ENCODE results near the gene CNKSR2. TPM values are rescaled to one million over a fixed set of nuclear protein-coding genes. Genes with fewer than 3 reads are reported as not detected.

The CNKSR2 gene
- total and polyA plus RNA-seq, 10 of the 15 experiments (the other 5 are each of a cell fraction or from before 2014, with no cell fraction given): 0.02 to 0.69 (median 0.18) TPM; not detected in 4

DNA sequence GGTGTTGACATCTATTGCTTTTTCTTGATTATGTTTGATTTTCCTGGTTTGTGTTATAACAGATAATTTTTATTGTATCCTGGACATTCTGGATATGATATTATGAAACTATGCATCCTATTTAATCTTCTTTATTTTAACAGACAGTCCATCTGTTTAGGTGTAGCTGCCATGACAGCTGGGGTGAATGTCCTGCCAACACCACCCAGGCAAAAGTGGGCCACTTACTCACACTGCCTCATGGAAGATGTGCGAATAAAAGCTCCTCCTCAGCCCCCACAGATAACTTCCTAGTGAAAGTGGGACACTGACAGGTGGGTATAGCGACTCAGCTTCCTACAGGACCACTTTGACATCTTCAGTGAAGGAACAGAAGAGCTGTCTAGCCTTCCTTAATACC, 18.4 kb upstream of the CNKSR2 start:
- ChIA-PET RAD21 (ENCODE audit: unreplicated experiment) (interaction anchor here (5.6 kb wide), 1 partner anchor 826 kb away, joined by 38 read pairs; no protein-coding TSS in a partner anchor), CTCF (interaction anchor here (0.6 to 3.4 kb wide), 9 partner anchors 8 to 826 kb away, joined by 3 to 41 read pairs (median 3); no protein-coding TSS in a partner anchor), SMC1A (ENCODE audit: uncharacterized antibody, unreplicated experiment) (interaction anchor here (0.7 to 3.4 kb wide), 4 partner anchors 9 to 825 kb away, joined by 3 to 24 read pairs (median 3); no protein-coding TSS in a partner anchor), POLR2A (no interaction called here)
- WGBS (ENCODE audit: insufficient coverage, insufficient replicate concordance, low lambda C conversion rate, missing lambda C conversion rate): 3% methylated on average over 2 of the region's 2 CpGs
- no peaks in the 10 kb centered on the region for H3K27me3 ChIP-seq (replicated peaks in 1 of 2; ENCODE audit: control insufficient read depth in 2 of 2, insufficient read depth in 2 of 2, low read length in 1 of 2)
- H4K20me1 ChIP-seq (ENCODE audit: control insufficient read depth, insufficient read depth): no peaks in the 10 kb centered on the region
- ATAC-seq: no peak
- no peak overlapping the region for H3K4me2 ChIP-seq (ENCODE audit: control insufficient read depth, insufficient read depth)
- H3K9ac ChIP-seq (ENCODE audit: control insufficient read depth, insufficient read depth, low read length): no peak overlapping the region
- H3K27ac ChIP-seq (ENCODE audit: control insufficient read depth, insufficient read depth): no peak overlapping the region
- intact Hi-C loops (cut with micrococcal nuclease; ENCODE audit: unreplicated experiment): loop anchor here (10.0 kb wide), 1 partner anchor 831 kb away; no protein-coding TSS in a partner anchor
- no peak for TF ChIP-seq HDAC2 (IDR thresholded peaks at IDR 0.05)
- TF ChIP-seq SP1 (IDR thresholded peaks at IDR 0.05; ENCODE audit: low read depth, low read length): no peak
- TF ChIP-seq ETV6 (conservative IDR thresholded peaks at IDR 0.05 in 1 of 2, IDR thresholded peaks at IDR 0.05 in 1 of 2; ENCODE audit: borderline replicate concordance in 1 of 2, low read depth in 1 of 2): no peak
- TF ChIP-seq MYB (IDR thresholded peaks at IDR 0.05; ENCODE audit: borderline replicate concordance, low read depth, low read length): no peak
- TF ChIP-seq CHD2 (IDR thresholded peaks at IDR 0.05; ENCODE audit: borderline replicate concordance, low read depth, low read length): no peak
- TF ChIP-seq, protein P1, sequence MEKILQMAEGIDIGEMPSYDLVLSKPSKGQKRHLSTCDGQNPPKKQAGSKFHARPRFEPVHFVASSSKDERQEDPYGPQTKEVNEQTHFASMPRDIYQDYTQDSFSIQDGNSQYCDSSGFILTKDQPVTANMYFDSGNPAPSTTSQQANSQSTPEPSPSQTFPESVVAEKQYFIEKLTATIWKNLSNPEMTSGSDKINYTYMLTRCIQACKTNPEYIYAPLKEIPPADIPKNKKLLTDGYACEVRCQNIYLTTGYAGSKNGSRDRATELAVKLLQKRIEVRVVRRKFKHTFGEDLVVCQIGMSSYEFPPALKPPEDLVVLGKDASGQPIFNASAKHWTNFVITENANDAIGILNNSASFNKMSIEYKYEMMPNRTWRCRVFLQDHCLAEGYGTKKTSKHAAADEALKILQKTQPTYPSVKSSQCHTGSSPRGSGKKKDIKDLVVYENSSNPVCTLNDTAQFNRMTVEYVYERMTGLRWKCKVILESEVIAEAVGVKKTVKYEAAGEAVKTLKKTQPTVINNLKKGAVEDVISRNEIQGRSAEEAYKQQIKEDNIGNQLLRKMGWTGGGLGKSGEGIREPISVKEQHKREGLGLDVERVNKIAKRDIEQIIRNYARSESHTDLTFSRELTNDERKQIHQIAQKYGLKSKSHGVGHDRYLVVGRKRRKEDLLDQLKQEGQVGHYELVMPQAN (conservative IDR thresholded peaks at IDR 0.05): no peak
- no peak for TF ChIP-seq FOS (IDR thresholded peaks at IDR 0.05; ENCODE audit: borderline replicate concordance, extremely low read depth, insufficient read length)
- TF ChIP-seq EZH2 (IDR thresholded peaks at IDR 0.05; ENCODE audit: borderline replicate concordance, control insufficient read depth, low read depth, low read length): no peak
- TF ChIP-seq, protein P2, sequence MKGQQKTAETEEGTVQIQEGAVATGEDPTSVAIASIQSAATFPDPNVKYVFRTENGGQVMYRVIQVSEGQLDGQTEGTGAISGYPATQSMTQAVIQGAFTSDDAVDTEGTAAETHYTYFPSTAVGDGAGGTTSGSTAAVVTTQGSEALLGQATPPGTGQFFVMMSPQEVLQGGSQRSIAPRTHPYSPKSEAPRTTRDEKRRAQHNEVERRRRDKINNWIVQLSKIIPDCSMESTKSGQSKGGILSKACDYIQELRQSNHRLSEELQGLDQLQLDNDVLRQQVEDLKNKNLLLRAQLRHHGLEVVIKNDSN (IDR thresholded peaks at IDR 0.05; ENCODE audit: borderline replicate concordance, extremely low read length, insufficient read depth, low read depth, low read length): no peak
- TF ChIP-seq TCF12 (IDR thresholded peaks at IDR 0.05; ENCODE audit: low read depth, low read length): no peak
- no peak for TF ChIP-seq NBN (IDR thresholded peaks at IDR 0.05)
- TF ChIP-seq RAD51 (IDR thresholded peaks at IDR 0.05): no peak
- TF ChIP-seq NFXL1 (IDR thresholded peaks at IDR 0.05; ENCODE audit: borderline replicate concordance): no peak
- H2AFZ ChIP-seq (ENCODE audit: control insufficient read depth, low read depth, low read length): no peak overlapping the region
- H3K36me3 ChIP-seq (ENCODE audit: control insufficient read depth in 2 of 2, insufficient read depth in 2 of 2, low read length in 1 of 2): no peaks in the 10 kb centered on the region
- H3K79me2 ChIP-seq (ENCODE audit: control insufficient read depth, insufficient read depth, low read length): no peaks in the 10 kb centered on the region
- BruUV-seq (replicated peaks): no TSS peak
- no peak for FAIRE-seq
- in situ Hi-C loops (cut with MboI): no loop called here
- H3K9me3 ChIP-seq (replicated peaks; ENCODE audit: control insufficient read depth, insufficient read depth, low read length): no peaks in the 10 kb centered on the region
- H3K4me1 ChIP-seq (ENCODE audit: control insufficient read depth, insufficient read depth, low read length): no peaks in the 10 kb centered on the region
- no peak overlapping the region for H3K4me3 ChIP-seq
- DNase-seq (ENCODE audit: low read depth, low spot score): no peak

Measured in GM12878 (cell line).